Measurements from ENCODE around the gene RAP1GAP2.

- no peak for TF ChIP-seq CTCF (IDR thresholded peaks at IDR 0.05; ENCODE audit: low read depth, low read length, poor library complexity, severe bottlenecking)
- no peak for TF ChIP-seq EZH2phosphoT487 (IDR thresholded peaks at IDR 0.05; ENCODE audit: borderline replicate concordance, low read length)
Observed at GRCh38 chr17:3019761-3020160, 223.5 kb downstream of the RAP1GAP2 start.

All from DOHH2 (cell line).